H54 (cell line): Measurements from ENCODE around the gene SDK1.
"Not testable (repeated sequence)": the region's sequence is repeated elsewhere in the genome, so short reads cannot be mapped to it uniquely, and the experiment has no call there.

Experiments
- DNase-seq: peaks from one replicate; pipeline ENCODE4 v3.0.0; 2011; ENCODE audit warnings: low spot score, mixed read lengths; ENCODE audit not compliant: insufficient read length
- FAIRE-seq: peaks from 3 replicates; lab custom pipeline; 2011; peaks lifted over from hg19 to GRCh38; lab: Jason Lieb, UNC
- POLR2A ChIP-seq: IDR thresholded peaks from 2 replicates; pipeline ENCODE4 v1.6.1; 2011; ENCODE audit warnings: low read depth, mild to moderate bottlenecking, low read length

The SDK1 gene

DNA sequence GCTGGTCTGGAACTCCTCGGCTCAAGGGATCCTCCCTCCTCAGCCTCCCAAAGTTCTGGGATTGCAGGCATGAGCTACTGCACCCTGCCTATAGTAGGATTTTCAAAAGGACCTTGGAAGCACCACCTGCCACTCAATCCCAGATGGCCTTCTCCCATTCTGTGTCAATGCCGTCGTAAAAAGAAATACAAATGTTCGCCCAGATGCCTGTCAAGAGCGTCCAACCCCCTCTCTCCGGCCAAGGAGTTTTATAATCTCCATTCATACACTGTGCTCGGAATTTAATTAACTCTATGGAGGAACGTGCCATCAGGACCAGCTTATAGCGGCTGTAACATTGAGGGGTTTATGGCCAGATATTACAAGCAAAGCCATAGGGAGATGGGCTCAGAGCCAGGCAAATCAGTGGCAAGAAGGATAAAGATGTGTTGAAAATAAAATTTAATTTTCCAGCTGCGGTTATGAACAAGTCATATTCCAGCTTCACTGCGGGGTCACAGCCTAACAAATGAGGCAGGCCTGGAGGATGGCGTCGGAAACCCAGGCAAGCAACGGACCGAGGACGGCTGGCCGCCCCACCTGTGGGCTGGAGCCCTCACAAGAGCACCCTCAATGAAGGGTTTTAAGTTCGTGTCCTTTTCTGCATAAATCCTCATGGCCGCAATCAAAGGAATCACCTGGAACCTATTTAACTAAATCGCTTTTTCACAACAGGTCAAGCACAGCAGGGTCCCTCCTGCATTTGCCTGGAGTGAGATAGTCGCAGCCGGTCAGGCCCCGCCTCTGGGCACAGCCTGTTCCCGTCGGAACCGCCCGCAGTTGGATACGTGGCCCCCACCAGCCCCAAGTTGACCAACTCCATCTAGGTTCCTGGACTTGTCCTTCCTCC is 1006.5 kb downstream of the SDK1 start:
- no peak for TF ChIP-seq POLR2A
- no peak for DNase-seq
- no peak for FAIRE-seq

DNA sequence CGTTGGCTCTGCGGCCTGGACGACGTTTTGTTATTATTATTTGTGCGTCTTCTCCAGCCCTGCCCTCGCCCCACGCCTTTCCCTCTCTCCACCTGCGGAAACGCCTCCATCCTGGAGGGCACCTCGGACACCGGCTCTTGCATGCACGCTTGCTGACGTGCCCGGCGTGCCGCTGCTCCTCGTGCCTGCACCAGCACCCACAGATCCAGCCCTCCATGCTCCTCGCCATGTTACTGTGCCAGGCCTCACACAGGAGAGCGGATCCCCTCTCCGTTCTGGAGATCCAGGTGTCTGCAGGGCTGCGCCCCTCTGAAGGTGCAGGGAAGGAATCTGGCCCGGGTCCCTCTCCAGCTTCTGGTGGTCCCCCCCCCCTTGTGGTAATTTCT is 1007.1 kb downstream of the SDK1 start:
- no peak for DNase-seq
- FAIRE-seq = no peak
- TF ChIP-seq POLR2A = no peak

- FAIRE-seq = not testable (repeated sequence)
Observed at GRCh38 chr7:4313911-4314310, 1012.9 kb downstream of the SDK1 start.

GRCh38 chr7:4314316-4314715 is 1013.3 kb downstream of the SDK1 start:
- not testable (repeated sequence) for DNase-seq, FAIRE-seq

More at GRCh38 chr7:4313911-4314310, 1012.9 kb downstream of the SDK1 start:
- not testable (repeated sequence) for DNase-seq
